HepG2 (cell line): ENCODE results near the gene RASA3. TPM values are rescaled to one million over a fixed set of nuclear protein-coding genes. Genes with fewer than 3 reads are reported as not detected.

Experiments
- ATAC-seq: fragments of 200-7000 bp; cut with Tn5 transposase; 3 replicates; pipeline ENCODE4 v1.9.1; 2020; ENCODE audit warnings: mild to moderate bottlenecking, moderate library complexity
- BruUV-seq: library from RNA; stranded (reverse); fragments of 400-500 nt; replicated peaks from 2 replicates; lab custom pipeline; 2021; lab: Mats Ljungman, UMichigan
- CTCF ChIA-PET: fragments of 300-600 bp; formaldehyde crosslinking; extraction: SDS; loops from one replicate; lab custom pipeline; 2021; ENCODE audit warnings: low total read pairs, inconsistent platforms, low intra/inter-chr PET ratio; lab: Yijun Ruan, JAX
- POLR2A ChIA-PET: fragments of 350-600 bp; sonication (Branson Sonifier 250); formaldehyde crosslinking; loops from one replicate; lab custom pipeline; 2020; ENCODE audit warnings: antibody characterized with exemption, inconsistent platforms; lab: Yijun Ruan, JAX
- DNase-seq: peaks from one replicate; pipeline ENCODE4 v3.0.0-alpha.2; 2015; ENCODE audit warnings: low spot score
- FAIRE-seq: peaks from 3 replicates; lab custom pipeline; 2011; peaks lifted over from hg19 to GRCh38; lab: Jason Lieb, UNC
- H2AFZ ChIP-seq: one replicate; pipeline ENCODE4 v1.6.1; 2011; ENCODE audit warnings: low read length, inconsistent platforms
- H3K27ac ChIP-seq: fragments of 300-600 bp; 3 replicates; pipeline ENCODE4 v1.8.0; 2011; ENCODE audit warnings: mixed run types, mild to moderate bottlenecking, mixed read lengths, low read length, inconsistent platforms; ENCODE audit not compliant: insufficient read depth; ENCODE audit errors: extremely low read length
- H3K27me3 ChIP-seq, 2 experiments: fragments of 200-600 bp in 1 of 2; 2 replicates in 1 of 2; 3 replicates in 1 of 2; pipeline versions ENCODE4 v1.6.0 to v1.8.0; 2011; ENCODE audit warnings: low read length in 2 of 2, mild to moderate bottlenecking in 2 of 2, moderate library complexity in 2 of 2, inconsistent platforms in 1 of 2; ENCODE audit not compliant: insufficient read depth in 2 of 2, control insufficient read depth in 1 of 2
- H3K36me3 ChIP-seq, 2 experiments: fragments of 200-600 bp in 1 of 2; replicated peaks in 1 of 2; 2 replicates in 1 of 2; 3 replicates in 1 of 2; pipeline versions ENCODE4 v1.5.1 to v1.8.0; 2011; ENCODE audit warnings: low read length in 2 of 2, inconsistent platforms in 1 of 2; ENCODE audit not compliant: insufficient read depth in 2 of 2, control insufficient read depth in 1 of 2
- H3K4me1 ChIP-seq: 2 replicates; pipeline ENCODE4 v1.5.1; 2012; ENCODE audit warnings: low read length, inconsistent platforms; ENCODE audit not compliant: insufficient read depth
- H3K4me2 ChIP-seq: 2 replicates; pipeline ENCODE4 v1.6.0; 2011; ENCODE audit warnings: low read depth, low read length, inconsistent platforms
- H3K4me3 ChIP-seq, 3 experiments: fragments of 200-600 bp in 1 of 3; sonication (generic), shearing (Covaris generic) in 1 of 3; replicated peaks in 1 of 3; 2 replicates each; pipeline ENCODE4 v1.5.1; 2011 to 2016; ENCODE audit warnings: low read length in 3 of 3, inconsistent platforms in 2 of 3, low read depth in 2 of 3, mild to moderate bottlenecking in 2 of 3, control low read depth in 1 of 3, mixed read lengths in 1 of 3; ENCODE audit not compliant: insufficient read depth in 1 of 3
- H3K79me2 ChIP-seq: one replicate; pipeline ENCODE4 v1.6.1; 2011; ENCODE audit warnings: low read length, inconsistent platforms; ENCODE audit not compliant: insufficient read depth
- H3K9ac ChIP-seq: 2 replicates; pipeline ENCODE4 v1.6.0; 2011; ENCODE audit warnings: mild to moderate bottlenecking, low read depth, low read length, inconsistent platforms; ENCODE audit not compliant: insufficient read depth
- H3K9me3 ChIP-seq: 2 replicates; pipeline ENCODE4 v1.5.1; 2012; ENCODE audit warnings: mild to moderate bottlenecking, low read length
- H4K20me1 ChIP-seq: 2 replicates; pipeline ENCODE4 v1.6.0; 2011; ENCODE audit warnings: inconsistent platforms, mild to moderate bottlenecking, low read length, moderate library complexity; ENCODE audit not compliant: insufficient read depth
- ADNP ChIP-seq: sonication (generic); formaldehyde crosslinking; IDR thresholded peaks from 2 replicates; pipeline ENCODE4 v1.4.0; 2020; ENCODE audit warnings: missing genetic modification reagents
- MAF1 ChIP-seq: sonication (generic); formaldehyde crosslinking; IDR thresholded peaks from 2 replicates; pipeline ENCODE4 v1.5.0; 2020; ENCODE audit warnings: missing genetic modification reagents, borderline replicate concordance
- PAX8 ChIP-seq: sonication (generic); formaldehyde crosslinking; IDR thresholded peaks from 2 replicates; pipeline ENCODE4 v1.8.0; 2022; ENCODE audit warnings: mild to moderate bottlenecking, missing genetic modification reagents, borderline replicate concordance
- ZBTB1 ChIP-seq: sonication (generic); formaldehyde crosslinking; IDR thresholded peaks from 2 replicates; pipeline ENCODE4 v1.4.0; 2020; ENCODE audit warnings: missing genetic modification reagents, borderline replicate concordance
- ZNF101 ChIP-seq: sonication (generic); formaldehyde crosslinking; IDR thresholded peaks from 2 replicates; pipeline ENCODE4 v1.4.0; 2020; ENCODE audit warnings: mild to moderate bottlenecking, low read depth, missing genetic modification reagents, borderline replicate concordance
- ZNF383 ChIP-seq: sonication (generic); formaldehyde crosslinking; IDR thresholded peaks from 2 replicates; pipeline ENCODE4 v1.4.0; 2020; ENCODE audit warnings: missing genetic modification reagents, mild to moderate bottlenecking, borderline replicate concordance
- ZNF446 ChIP-seq: sonication (generic); formaldehyde crosslinking; IDR thresholded peaks from 2 replicates; pipeline ENCODE4 v1.5.0; 2020; ENCODE audit warnings: mild to moderate bottlenecking, missing genetic modification reagents
- ZNF660 ChIP-seq: sonication (generic); formaldehyde crosslinking; IDR thresholded peaks from 2 replicates; pipeline ENCODE4 v1.5.1; 2020; ENCODE audit warnings: mild to moderate bottlenecking, low read depth, missing genetic modification reagents, borderline replicate concordance
- WGBS: methylation state at CpG from one replicate; pipeline ENCODE4 v1.1.6; 2017; ENCODE audit warnings: low lambda C conversion rate; 5-methylcytosine and 5-hydroxymethylcytosine counted together
- in situ Hi-C: cut with HindIII; loops from 2 replicates; pipeline ENCODE4 v1.10.0; 2017; ENCODE audit warnings: low pct_unique_long_range_greater_than_20kb; ENCODE audit not compliant: extremely low pct_ligation_motif_present
- intact Hi-C: fragments of 100-400 bp; cut with micrococcal nuclease; formaldehyde crosslinking; loops from one replicate; pipeline ENCODE4 v1.10.0; 2022; ENCODE audit not compliant: unreplicated experiment
- polyA plus RNA-seq, 8 experiments: library from polyadenylated mRNA; depleted of rRNA in 3 of 8; stranded (reverse) in 7 of 8; unstranded in 1 of 8; fragments of >200 nt; fragmentation: Illumina TruSeq in 4 of 8; extraction: Trizol in 4 of 8; gene quantifications; 2 replicates each; pipeline versions ENCODE4 v1.2.1 to v1.2.3, GENCODE V29; 2011 to 2016; ENCODE audit warnings: low read depth in 4 of 8, missing spikeins in 1 of 8, mixed read lengths in 1 of 8; ENCODE audit not compliant: insufficient read depth in 1 of 8
- total RNA-seq, 5 experiments: library from RNA; depleted of rRNA; stranded (reverse); fragments of >200 nt; fragmentation: Illumina TruSeq; extraction: Trizol; gene quantifications; 2 replicates each; pipeline ENCODE4 v1.2.3, GENCODE V29; 2016; ENCODE audit warnings: low read depth in 1 of 5
- TF ChIP-seq, protein P1 (sequence below): sonication (generic); formaldehyde crosslinking; IDR thresholded peaks from 2 replicates; pipeline ENCODE4 v1.5.0; 2020; ENCODE audit warnings: missing genetic modification reagents
- TF ChIP-seq, protein P2 (sequence below): IDR thresholded peaks from 2 replicates; pipeline ENCODE4 v1.6.1; 2016; ENCODE audit warnings: low read depth, missing genetic modification reagents, missing compliant biosample characterization
- TF ChIP-seq, protein P3 (sequence below): sonication (generic); formaldehyde crosslinking; IDR thresholded peaks from 2 replicates; pipeline ENCODE4 v1.4.0; 2020; ENCODE audit warnings: missing genetic modification reagents, borderline replicate concordance

Gene RASA3
- total and polyA plus RNA-seq, 2 of the 13 experiments (the other 11 are each of a cell fraction or from before 2014, with no cell fraction given) = 0.05 TPM; not detected in 1

DNA sequence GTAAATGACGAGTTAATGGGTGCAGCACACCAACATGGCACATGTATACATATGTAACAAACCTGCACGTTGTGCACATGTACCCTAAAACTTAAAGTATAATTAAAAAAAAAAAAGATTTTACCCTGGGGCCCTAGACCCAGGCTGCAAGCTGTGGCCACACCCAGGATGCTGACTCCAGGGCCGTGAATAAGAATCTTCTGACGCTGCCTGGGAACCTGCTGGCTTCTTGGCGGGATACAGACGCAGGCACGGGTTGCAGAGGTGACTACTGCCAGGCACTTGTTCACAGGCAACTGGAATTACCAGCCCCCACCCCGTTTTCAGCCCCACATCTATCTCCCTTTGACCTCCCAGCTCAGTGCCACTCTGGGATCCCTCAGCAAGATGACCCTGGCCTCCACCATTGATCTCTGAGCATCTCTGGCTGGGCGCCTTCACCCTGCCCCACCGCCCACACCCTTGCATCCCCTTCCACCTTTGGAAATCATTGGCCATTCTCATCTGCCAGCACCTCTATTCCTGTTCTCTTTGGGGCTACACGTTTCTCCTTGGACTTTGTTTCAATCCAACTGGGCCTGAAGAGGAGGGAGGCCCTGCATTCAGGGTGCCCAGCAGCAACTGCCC is 25.6 kb upstream of the RASA3 start:
- Histone ChIP-seq H3K4me1 (peaks cover 15% of the 10 kb centered on the region), H3K36me3 (no peaks in the 10 kb centered on the region), H4K20me1 (no peaks in the 10 kb centered on the region), H3K79me2 (no peaks in the 10 kb centered on the region), H3K4me3 (no peak overlapping the region), H3K27ac (no peak overlapping the region), H3K9me3 (no peaks in the 10 kb centered on the region), H3K4me2 (no peak overlapping the region), H3K9ac (no peak overlapping the region), H2AFZ (no peak overlapping the region), H3K27me3 (peaks cover 0 to 6% of the 10 kb centered on the region in 2 experiments; a peak in 1 of 5 replicates)
- WGBS = 2% methylated on average over 10 of the region's 11 CpGs
- POLR2A ChIA-PET = no interaction called here
- CTCF ChIA-PET = no interaction called here
- FAIRE-seq (no peak), ATAC-seq (no peak), DNase-seq (no peak)
- in situ Hi-C loops = no loop called here
- BruUV-seq = no TSS peak
- no peak for TF ChIP-seq ZNF383 (CRISPR knock-in tag)
- no peak for TF ChIP-seq ZBTB1
- no peak for TF ChIP-seq MAF1 (CRISPR knock-in tag)
- TF ChIP-seq, protein P1, sequence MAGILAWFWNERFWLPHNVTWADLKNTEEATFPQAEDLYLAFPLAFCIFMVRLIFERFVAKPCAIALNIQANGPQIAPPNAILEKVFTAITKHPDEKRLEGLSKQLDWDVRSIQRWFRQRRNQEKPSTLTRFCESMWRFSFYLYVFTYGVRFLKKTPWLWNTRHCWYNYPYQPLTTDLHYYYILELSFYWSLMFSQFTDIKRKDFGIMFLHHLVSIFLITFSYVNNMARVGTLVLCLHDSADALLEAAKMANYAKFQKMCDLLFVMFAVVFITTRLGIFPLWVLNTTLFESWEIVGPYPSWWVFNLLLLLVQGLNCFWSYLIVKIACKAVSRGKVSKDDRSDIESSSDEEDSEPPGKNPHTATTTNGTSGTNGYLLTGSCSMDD (CRISPR knock-in tag) = no peak
- TF ChIP-seq ZNF660 (CRISPR knock-in tag) = no peak
- no peak for TF ChIP-seq ADNP (CRISPR knock-in tag)
- TF ChIP-seq ZNF446 (CRISPR knock-in tag) = no peak
- TF ChIP-seq PAX8 (CRISPR knock-in tag) = no peak
- TF ChIP-seq, protein P2, sequence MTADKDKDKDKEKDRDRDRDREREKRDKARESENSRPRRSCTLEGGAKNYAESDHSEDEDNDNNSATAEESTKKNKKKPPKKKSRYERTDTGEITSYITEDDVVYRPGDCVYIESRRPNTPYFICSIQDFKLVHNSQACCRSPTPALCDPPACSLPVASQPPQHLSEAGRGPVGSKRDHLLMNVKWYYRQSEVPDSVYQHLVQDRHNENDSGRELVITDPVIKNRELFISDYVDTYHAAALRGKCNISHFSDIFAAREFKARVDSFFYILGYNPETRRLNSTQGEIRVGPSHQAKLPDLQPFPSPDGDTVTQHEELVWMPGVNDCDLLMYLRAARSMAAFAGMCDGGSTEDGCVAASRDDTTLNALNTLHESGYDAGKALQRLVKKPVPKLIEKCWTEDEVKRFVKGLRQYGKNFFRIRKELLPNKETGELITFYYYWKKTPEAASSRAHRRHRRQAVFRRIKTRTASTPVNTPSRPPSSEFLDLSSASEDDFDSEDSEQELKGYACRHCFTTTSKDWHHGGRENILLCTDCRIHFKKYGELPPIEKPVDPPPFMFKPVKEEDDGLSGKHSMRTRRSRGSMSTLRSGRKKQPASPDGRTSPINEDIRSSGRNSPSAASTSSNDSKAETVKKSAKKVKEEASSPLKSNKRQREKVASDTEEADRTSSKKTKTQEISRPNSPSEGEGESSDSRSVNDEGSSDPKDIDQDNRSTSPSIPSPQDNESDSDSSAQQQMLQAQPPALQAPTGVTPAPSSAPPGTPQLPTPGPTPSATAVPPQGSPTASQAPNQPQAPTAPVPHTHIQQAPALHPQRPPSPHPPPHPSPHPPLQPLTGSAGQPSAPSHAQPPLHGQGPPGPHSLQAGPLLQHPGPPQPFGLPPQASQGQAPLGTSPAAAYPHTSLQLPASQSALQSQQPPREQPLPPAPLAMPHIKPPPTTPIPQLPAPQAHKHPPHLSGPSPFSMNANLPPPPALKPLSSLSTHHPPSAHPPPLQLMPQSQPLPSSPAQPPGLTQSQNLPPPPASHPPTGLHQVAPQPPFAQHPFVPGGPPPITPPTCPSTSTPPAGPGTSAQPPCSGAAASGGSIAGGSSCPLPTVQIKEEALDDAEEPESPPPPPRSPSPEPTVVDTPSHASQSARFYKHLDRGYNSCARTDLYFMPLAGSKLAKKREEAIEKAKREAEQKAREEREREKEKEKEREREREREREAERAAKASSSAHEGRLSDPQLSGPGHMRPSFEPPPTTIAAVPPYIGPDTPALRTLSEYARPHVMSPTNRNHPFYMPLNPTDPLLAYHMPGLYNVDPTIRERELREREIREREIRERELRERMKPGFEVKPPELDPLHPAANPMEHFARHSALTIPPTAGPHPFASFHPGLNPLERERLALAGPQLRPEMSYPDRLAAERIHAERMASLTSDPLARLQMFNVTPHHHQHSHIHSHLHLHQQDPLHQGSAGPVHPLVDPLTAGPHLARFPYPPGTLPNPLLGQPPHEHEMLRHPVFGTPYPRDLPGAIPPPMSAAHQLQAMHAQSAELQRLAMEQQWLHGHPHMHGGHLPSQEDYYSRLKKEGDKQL (CRISPR knock-in tag) = no peak
- TF ChIP-seq ZNF101 = no peak
- TF ChIP-seq, protein P3, sequence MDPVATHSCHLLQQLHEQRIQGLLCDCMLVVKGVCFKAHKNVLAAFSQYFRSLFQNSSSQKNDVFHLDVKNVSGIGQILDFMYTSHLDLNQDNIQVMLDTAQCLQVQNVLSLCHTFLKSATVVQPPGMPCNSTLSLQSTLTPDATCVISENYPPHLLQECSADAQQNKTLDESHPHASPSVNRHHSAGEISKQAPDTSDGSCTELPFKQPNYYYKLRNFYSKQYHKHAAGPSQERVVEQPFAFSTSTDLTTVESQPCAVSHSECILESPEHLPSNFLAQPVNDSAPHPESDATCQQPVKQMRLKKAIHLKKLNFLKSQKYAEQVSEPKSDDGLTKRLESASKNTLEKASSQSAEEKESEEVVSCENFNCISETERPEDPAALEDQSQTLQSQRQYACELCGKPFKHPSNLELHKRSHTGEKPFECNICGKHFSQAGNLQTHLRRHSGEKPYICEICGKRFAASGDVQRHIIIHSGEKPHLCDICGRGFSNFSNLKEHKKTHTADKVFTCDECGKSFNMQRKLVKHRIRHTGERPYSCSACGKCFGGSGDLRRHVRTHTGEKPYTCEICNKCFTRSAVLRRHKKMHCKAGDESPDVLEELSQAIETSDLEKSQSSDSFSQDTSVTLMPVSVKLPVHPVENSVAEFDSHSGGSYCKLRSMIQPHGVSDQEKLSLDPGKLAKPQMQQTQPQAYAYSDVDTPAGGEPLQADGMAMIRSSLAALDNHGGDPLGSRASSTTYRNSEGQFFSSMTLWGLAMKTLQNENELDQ = no peak
- intact Hi-C loops = no loop called here
